Measurements from ENCODE around the gene PIK3C3.
"Not testable (repeated sequence)": the region's sequence is repeated elsewhere in the genome, so short reads cannot be mapped to it uniquely, and the experiment has no call there.

GRCh38 chr18:42009457-42009856 lies 54.4 kb downstream of the PIK3C3 start:
- not testable (repeated sequence) for TF ChIP-seq CTCF (IDR thresholded peaks at IDR 0.05; ENCODE audit: poor library complexity); EZH2 (IDR thresholded peaks at IDR 0.05; ENCODE audit: borderline replicate concordance); EZH2phosphoT487 (IDR thresholded peaks at IDR 0.05; ENCODE audit: low read depth, severe bottlenecking, unreplicated experiment)
